WERI-Rb-1 (cell line): ENCODE results near the gene NGEF.

Experiments
- DNase-seq: peaks from one replicate; pipeline ENCODE4 v3.0.0-alpha.2; 2020
- H3K27ac ChIP-seq: fragments of 250-450 bp; sonication (Bioruptor Pico); 2 replicates; pipeline ENCODE4 v1.5.1; 2020; ENCODE audit warnings: mild to moderate bottlenecking, moderate library complexity
- H3K27me3 ChIP-seq: fragments of 250-450 bp; sonication (Bioruptor Pico); 2 replicates; pipeline ENCODE4 v1.5.1; 2021; ENCODE audit warnings: mild to moderate bottlenecking, low read depth, moderate library complexity; ENCODE audit not compliant: insufficient read depth, severe bottlenecking
- H3K36me3 ChIP-seq: fragments of 250-450 bp; sonication (Bioruptor Pico); 2 replicates; pipeline ENCODE4 v1.5.1; 2020; ENCODE audit warnings: mild to moderate bottlenecking, moderate library complexity
- H3K4me3 ChIP-seq: 2 replicates; pipeline ENCODE4 v1.5.1; 2011; ENCODE audit warnings: low read depth, mild to moderate bottlenecking, control low read depth, low read length
- H3K9me3 ChIP-seq: fragments of 250-450 bp; sonication (Bioruptor Pico); 2 replicates; pipeline ENCODE4 v1.5.1; 2021; ENCODE audit warnings: mild to moderate bottlenecking, moderate library complexity; ENCODE audit not compliant: severe bottlenecking
- CTCF ChIP-seq: IDR thresholded peaks from 2 replicates; pipeline ENCODE4 v1.5.1; 2011; ENCODE audit warnings: low read depth, mild to moderate bottlenecking, control low read depth, inconsistent platforms, low read length

The NGEF gene

DNA sequence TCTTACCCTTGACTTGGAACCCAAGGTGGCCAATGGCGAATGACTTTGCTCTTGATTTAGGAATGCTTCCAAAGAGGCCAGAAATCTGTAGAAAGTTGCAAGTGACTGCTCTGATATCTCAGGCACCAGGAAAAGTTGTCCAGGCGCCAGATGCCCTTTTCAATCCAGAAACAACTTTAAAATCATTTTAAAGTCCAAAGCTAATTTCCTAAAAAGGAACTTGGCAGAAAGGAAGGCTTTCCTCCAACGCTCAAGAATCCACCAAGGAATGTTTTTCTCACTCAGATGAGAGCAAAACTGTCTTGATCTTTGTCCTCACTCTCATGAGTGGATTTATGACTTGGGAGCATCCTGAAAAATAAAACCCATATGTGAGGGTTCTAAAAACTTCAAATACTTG, 5.3 kb downstream of the NGEF start:
- Histone ChIP-seq H3K27ac (no peak overlapping the region), H3K4me3 (no peak overlapping the region), H3K36me3 (no peaks in the 10 kb centered on the region), H3K9me3 (no peaks in the 10 kb centered on the region), H3K27me3 (no peaks in the 10 kb centered on the region)
- DNase-seq: no peak
- no peak for TF ChIP-seq CTCF

DNA sequence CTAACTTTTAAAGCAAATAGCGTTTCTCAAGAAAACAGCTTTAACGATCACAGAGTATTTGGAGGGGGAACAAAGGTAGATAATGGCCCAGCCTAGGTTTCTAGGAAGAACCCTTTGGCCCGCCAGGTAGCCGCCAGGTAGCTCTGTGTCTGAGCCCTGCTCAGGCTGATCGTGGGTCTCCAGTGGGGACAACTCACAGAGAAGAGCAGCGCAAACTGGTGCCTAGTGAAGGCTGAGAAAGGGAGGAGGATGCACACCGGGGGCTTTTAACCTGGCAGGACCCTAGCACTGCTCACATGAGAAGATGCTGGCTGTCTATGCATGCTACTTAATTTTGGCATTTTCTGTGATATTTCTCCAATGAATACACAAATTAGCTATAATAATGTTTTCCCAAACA, 5.8 kb downstream of the NGEF start:
- Histone ChIP-seq H3K36me3 (no peaks in the 10 kb centered on the region), H3K9me3 (no peaks in the 10 kb centered on the region), H3K27ac (no peak overlapping the region), H3K27me3 (no peaks in the 10 kb centered on the region), H3K4me3 (no peak overlapping the region)
- DNase-seq: no peak
- TF ChIP-seq CTCF: no peak

DNA sequence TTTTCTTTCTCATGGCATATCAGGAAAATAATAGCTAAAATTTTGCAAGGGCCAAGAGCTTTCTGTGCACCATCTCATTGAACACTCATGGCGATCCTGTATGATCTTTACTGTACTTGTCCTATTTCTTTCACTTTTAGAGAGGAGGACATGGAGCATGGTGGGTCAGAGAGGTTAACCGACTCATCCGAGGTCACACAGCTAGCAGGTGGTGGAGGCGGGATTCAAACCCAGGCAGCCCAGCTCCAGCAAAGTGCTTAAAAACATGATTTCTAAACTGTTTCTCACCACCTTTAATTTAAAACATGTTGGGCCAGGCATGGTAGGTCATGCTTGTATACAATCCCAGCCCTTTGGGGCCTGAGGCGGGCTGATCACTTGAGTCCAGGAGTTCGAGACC, 6.4 kb downstream of the NGEF start:
- no peak for TF ChIP-seq CTCF
- no peaks in the 10 kb centered on the region for H3K27me3 ChIP-seq
- DNase-seq: no peak
- H3K27ac ChIP-seq: no peak overlapping the region
- H3K9me3 ChIP-seq: no peaks in the 10 kb centered on the region
- no peak overlapping the region for H3K4me3 ChIP-seq
- H3K36me3 ChIP-seq: no peaks in the 10 kb centered on the region

GRCh38 chr2:233005096-233005495, 8.0 kb downstream of the NGEF start:
- DNase-seq: no peak
- no peaks in the 10 kb centered on the region for H3K36me3 ChIP-seq
- no peak for TF ChIP-seq CTCF

GRCh38 chr2:233003658-233004555, 9.1 kb downstream of the NGEF start:
- DNase-seq: no peak
- H3K36me3 ChIP-seq: no peaks in the 10 kb centered on the region
- TF ChIP-seq CTCF: no peak
- H3K27ac ChIP-seq: no peak overlapping the region
- no peaks in the 10 kb centered on the region for H3K9me3 ChIP-seq
- no peak overlapping the region for H3K4me3 ChIP-seq
- H3K27me3 ChIP-seq: no peaks in the 10 kb centered on the region

More at GRCh38 chr2:233005096-233005495, 8.0 kb downstream of the NGEF start:
- Histone ChIP-seq H3K27me3 (no peaks in the 10 kb centered on the region), H3K9me3 (no peaks in the 10 kb centered on the region), H3K27ac (no peak overlapping the region), H3K4me3 (no peak overlapping the region)
